CD4-positive, alpha-beta T cell treated with Interleukin-15 for 4 hours (primary cell): ENCODE data around the gene ATP1B3.
"Not testable (repeated sequence)": the region's sequence is repeated elsewhere in the genome, so short reads cannot be mapped to it uniquely, and the experiment has no call there.

ENCODE experiments used
- DNase-seq: peaks from one replicate; pipeline ENCODE4 v3.0.0-alpha.2; 2020; ENCODE audit warnings: low spot score

The ATP1B3 gene

GRCh38 chr3:141876381-141876890 lies at the start of gene ATP1B3:
Gene ATP1B3 (plus strand): TSS chr3:141876643. CDS start chr3:141876802, 159 bp downstream.
- peak; percentile 85 for DNase-seq

DNA sequence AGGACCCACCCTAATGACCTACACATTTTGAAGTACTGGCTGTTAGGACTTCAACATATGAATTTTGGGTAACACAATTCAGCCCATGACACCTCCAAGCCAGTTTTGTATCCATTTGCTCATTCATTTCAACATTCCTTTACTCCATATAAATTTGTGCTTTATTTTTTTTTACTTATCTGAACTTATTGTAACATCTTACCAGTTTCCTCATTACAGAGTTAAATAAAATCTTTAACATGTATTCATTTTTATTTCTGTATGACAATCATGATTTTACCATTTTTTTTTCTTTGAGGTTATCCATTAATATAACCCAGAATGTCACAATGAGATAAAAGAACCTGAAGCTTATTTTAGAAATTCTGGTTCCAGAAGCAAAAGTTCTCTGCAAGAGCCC lies 48.0 kb upstream of the ATP1B3 start:
- DNase-seq: no peak

DNA sequence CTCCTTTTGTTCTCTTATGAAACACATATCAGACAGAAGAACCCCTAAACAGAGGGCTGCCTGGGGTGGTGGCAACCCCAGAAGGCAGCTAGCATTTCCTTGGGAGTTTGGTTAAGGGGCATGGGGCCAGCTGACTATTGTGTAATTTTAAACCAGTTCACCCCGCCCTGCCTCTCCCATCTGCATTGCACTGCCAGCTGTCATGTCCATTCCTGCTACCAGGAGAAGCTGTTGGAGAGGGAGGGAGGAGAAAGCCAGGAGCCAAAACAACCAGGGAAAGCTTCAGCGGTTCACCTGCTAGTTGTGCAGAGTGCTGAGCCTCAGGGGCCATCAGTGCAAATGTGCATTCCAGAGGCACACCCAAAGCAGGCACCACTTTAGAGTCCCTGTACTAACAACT lies 47.6 kb upstream of the ATP1B3 start:
- DNase-seq: no peak

- DNase-seq: no peak
These were observed 45.9 kb upstream of the ATP1B3 start for GRCh38 chr3:141830508-141830907.

GRCh38 chr3:141834292-141834691 lies 42.2 kb upstream of the ATP1B3 start:
- DNase-seq: no peak

GRCh38 chr3:141835557-141836229 lies 40.8 kb upstream of the ATP1B3 start:
- no peak for DNase-seq

DNA sequence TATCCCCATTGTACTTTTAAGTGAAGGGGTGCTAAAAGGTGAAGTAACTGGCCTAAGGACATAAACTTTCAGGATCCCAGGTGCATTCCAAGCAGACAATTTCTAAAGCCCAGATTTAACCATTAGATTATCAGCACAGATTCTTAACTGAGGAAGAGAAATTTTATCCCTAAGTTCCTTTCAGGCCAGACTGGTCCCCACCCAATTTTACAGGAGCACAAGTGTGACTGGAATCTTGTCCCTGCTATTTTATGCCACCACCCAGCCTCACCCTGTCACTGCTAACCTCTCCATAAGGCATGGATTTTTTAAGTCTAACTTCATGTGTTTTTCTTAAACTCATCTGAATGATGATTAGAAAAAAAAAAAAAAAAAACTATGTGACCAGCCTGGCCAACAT lies 37.1 kb upstream of the ATP1B3 start:
- DNase-seq: no peak

DNA sequence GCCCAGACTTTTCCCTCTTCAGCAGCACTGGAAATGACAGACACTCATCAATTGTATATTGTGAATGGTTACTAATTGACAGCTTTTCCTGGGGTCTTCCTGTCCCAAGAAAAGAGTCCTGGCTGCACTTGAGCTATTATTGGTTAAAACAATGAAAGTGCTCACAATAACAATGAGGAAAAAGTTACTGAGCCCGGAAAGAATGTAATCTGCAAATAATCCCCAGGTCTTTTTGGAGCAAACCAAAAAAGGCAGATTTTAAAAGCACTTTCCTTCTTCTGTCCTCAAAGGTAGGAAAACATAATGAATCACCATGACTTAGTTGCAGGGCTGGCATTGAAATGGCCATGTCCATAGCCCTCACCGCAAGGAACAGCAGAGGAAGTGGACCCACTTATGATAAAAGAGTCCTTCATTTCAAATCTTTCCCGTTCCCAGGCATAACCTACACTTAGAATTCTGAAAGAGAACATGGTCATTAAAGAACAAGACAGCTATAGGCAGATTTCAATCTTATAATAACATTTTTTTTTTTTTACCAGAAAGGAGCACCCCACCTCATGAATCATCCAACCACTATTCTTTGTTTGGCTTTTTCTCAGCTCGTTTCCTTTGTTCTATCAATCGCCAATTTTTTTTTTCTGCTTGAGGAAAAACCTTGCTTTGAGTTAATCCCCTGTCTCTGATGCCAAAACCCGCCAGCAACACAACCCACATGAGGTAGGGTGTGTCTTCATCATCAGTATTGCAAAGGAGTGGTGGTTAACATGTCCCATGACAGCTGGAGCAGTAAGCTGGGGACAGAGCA lies 35.5 kb upstream of the ATP1B3 start:
- no peak for DNase-seq

- no peak for DNase-seq
These were observed 32.3 kb upstream of the ATP1B3 start for GRCh38 chr3:141844108-141844507.

DNA sequence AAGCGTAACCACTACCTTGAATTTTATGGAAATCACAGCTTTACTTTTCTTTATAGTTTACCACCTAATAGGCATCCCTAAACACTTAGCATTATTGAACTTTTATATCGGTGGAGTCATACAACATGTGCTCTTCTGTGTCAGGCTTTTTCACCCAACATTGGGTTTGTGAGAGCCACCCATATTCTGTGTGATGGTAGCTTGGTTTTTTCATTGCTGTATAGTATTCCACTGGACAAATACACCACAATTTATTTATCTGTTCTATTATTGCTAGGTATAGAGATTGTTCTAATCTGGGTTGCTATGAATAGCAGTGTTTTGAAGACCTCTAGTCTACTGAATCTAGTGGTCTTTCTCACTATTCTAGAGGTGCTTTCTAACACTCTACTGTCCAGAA lies 31.6 kb upstream of the ATP1B3 start:
- DNase-seq: no peak

DNA sequence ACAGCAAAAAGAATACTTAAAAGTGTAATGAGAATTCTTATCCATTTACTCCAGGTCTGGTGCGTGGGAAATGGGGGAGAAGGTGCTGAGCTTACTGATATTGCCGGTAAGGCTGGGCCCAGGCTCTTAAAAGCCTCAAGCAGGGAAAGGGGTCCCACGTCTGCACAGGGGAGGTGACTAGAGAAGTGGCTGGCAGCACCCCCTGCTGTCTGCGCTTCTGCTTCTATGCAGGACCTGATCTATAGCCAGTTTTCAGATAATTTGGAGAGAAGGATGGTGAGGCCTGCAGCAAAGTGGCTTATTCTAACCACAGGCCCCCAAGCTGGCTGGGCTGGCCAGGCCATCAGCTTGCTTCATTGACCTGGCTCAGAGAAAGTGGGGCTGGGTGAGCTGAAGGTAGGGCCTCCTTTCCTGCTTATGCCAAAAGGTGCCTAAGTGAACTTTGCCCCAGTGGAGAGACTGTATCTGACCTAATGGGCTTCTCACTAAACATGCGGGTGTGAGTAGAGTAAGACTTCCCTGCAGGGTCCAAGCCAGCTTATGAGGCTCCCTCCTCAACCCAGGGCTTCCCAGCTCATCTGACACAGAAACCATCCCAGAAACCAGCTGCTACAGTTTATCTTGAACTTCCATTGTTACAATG lies 30.9 kb upstream of the ATP1B3 start:
- DNase-seq: no peak

- DNase-seq: no peak
These were observed 30.4 kb upstream of the ATP1B3 start for GRCh38 chr3:141846050-141846433.

- not testable (repeated sequence) for DNase-seq
These were observed 28.2 kb upstream of the ATP1B3 start for GRCh38 chr3:141848159-141848748.

GRCh38 chr3:141849056-141849815 lies 27.2 kb upstream of the ATP1B3 start:
- DNase-seq: no peak

DNA sequence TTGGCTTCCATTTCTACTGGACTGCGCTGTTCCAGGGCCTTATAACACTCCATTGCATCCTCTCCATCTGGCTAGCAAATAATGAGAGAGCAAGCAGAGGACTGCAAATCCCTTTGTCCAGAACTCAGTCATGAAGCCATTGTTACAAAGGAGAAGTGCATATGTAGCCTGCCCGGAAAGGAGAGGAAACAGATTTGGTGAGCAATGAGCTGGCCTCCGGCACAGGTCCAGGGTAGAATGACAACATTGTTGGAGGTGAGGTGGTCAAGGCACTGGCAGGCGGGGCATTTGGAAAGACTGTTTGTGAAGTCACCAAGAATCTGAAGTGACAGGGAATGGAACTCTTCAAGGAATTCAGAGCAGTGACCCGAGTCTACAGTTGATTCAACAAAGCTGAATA lies 25.0 kb upstream of the ATP1B3 start:
- no peak for DNase-seq

- DNase-seq: no peak
These were observed 23.3 kb upstream of the ATP1B3 start for GRCh38 chr3:141853081-141853601.

GRCh38 chr3:141853629-141854168 lies 22.7 kb upstream of the ATP1B3 start:
- DNase-seq: no peak

DNA sequence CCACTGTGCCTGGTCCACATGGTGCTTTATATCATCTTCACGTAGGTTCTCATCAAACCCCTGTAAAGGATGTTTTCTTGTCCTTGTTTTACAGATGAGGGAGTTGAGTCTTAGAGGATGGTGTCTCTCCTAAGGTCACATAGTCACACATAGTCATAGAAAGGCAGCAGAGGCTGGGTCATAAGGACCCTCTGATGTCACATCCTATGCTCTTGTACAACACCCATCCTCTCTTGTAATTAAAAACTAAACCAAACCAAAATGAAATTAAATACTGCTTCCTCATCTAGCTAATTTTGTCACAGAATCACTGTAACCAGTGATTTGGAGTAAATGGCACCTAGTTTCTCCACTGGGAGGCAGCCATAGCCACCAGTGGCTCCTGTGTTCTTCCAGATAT lies 21.8 kb upstream of the ATP1B3 start:
- DNase-seq: no peak

- DNase-seq: no peak
These were observed 18.1 kb upstream of the ATP1B3 start for GRCh38 chr3:141858312-141858711.

DNA sequence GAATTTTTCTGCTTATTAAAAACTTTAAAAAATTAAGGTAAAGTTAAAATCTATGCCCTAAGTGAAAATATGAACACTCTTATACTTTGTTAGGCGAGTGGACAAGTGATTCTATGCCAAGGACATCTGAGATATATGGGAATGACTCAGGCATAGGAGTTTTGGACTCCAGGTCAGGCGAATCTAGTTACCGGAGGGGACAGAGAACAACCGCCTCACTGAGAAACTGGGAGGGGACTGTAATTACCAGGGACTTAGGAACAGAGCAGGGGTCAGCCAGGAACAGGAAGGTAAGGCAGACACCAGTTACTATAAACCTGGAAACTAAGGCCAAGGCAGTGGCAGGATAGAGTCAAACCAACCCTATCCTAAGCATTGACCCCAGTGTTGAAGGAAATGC lies 16.8 kb upstream of the ATP1B3 start:
- DNase-seq: no peak

DNA sequence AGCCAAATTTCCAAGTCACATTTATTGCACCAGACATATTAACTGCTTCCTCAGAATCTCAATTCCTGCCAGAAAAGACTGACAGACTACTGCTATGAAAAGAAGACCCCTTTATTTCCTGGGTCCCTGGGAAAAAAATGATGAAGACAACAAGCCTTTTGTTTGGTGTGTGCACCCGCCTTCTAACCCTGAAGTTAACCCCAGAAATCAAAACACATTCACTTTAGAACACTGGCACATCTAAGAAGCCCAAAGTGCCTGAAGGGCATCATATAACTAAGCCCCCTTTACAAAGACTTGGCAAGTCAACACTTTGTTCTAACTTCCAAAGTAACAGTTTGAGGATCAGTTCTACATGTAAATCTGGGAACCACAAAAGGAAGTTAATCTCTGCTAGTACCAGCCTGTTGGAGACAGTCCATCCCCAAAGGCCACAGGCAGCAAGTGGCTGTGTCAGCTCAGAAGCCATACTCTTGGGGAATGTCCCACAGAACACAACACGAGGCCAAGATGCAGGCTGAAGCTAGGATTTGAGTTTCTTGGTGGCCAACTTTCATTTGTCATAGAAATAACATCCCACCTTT lies 16.3 kb upstream of the ATP1B3 start:
- no peak for DNase-seq
